Stimulated activated naive CD8-positive, alpha-beta T cell treated with anti-CD3 and anti-CD28 coated beads, Interleukin-15, Interleukin-2, amounts not matched to agents 100 U/mL and 50 U/mL, for 24 hours (primary cell): ENCODE data around the gene CAPN2.
"Not testable (repeated sequence)": the region's sequence is repeated elsewhere in the genome, so short reads cannot be mapped to it uniquely, and the experiment has no call there.

ENCODE experiments used
- ATAC-seq: fragments of 150-1000 bp; cut with Tn5 transposase; one replicate; pipeline ENCODE4 v1.10.0; 2021
- DNase-seq: peaks from one replicate; pipeline ENCODE4 v3.0.0; 2021

The CAPN2 gene

DNA sequence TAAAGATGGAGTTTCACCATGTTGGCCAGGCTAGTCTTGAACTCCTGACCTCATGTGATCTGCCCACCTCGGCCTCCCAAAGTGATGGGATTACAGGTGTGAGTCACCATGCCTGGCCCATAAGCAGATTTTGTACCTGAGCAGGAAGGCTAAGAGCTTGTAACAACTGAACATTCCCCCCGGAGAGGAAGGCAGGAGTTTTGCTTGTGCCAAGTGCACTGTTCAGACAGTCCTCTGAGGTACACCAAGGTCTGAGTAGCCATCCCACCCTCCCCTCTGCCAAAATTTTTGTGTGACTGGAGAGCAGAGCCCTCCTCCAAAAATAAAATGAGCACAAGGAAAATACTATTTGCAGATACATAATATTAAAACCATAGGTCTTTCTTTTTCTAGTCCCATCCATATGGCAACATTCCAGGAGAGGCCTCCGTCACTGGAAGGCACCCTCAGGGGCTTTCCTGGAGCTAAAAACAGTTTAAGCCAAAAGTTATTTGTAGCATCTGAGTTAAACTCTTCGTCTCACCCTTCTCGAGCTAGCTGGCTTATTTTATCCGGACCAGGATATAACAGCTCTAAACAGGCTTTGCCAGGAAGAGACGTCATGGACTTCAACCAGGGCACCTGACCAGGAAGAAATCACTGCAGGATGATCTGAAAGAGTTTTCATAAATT lies 27.2 kb downstream of the CAPN2 start:
- no peak for DNase-seq
- ATAC-seq = no peak

DNA sequence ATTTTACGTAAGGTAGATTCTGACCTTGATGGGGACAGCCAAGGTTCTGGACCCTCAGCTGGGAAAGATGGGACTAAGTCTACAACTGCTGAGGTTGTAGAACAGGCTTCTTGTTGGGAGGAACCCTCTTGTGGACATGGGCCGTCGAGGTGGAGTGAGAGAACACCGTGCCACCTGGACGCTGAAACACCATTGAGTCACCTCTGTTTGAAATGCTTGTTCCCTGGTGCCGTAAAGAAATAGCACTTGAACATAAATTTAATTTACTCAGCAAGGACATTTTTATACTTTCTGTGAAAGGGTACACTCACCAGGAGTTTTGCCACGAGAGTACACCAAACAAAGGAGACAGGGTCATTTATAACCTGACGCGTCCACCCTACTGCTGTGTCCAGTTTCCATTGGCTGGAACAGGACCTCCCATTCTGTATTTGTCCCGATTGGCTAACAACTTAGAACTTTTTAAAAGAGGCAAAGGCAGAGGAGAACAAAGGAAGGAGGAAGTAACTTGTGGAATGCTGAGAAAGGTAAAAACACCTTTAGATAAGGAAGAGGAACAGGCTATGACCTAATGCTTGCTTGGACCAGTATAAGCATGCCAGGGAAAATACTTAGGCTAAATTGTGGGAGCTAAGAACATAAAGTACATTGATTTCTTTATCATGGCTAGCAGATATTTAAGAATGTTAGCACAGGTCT lies 27.8 kb downstream of the CAPN2 start:
- not testable (repeated sequence) for ATAC-seq, DNase-seq

DNA sequence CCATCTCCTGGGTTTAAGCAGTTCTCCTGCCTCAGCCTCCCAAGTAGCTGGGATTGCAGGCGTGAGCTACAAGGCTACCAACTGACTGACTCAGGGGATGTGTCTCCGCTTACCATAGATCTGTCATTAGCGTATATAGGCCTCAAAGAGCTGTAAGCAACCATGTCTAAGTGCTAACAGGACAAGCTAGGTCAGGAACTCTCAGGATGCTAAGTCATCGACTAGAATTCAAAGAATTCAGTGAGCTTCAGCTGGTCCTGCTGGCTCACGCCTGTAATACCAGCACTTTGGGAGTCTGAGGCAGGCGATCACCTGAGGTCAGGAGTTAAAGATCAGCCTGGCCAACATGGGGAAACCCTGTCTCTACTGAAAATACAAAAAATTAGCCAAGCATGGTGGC lies 29.5 kb downstream of the CAPN2 start:
- no peak for ATAC-seq
- no peak for DNase-seq

DNA sequence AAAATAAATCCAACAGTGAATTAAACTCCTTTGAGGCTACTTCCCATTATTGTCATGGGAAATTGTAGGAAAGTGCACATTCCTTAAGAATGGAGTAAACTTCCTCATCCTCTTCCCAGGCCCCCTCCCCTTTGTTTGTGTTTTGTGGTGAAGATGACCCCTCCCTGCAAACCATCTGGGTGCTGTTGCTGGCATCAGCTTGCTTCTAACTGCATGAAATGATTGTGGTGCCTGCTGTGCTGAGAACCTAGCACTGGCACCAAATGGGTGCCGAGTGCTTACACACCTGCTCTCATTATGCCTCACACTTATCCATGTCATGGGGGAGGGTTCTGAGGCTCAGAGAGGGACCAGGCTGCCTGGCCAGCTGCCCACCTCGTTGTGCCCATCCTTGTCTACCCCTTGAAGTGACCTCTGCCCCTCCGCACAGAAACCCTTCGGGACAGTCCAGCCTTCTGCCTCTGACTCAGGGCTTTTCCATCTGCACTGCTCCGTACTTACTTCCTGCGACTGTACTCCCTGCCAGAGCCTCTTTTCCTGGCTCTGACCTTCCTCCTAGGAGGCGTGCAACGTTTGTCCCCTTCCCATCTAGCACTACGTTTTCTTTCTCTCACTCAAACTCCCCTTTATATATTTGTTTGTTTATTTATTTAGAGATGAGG lies 30.6 kb downstream of the CAPN2 start:
- ATAC-seq (no peak), DNase-seq (no peak)

DNA sequence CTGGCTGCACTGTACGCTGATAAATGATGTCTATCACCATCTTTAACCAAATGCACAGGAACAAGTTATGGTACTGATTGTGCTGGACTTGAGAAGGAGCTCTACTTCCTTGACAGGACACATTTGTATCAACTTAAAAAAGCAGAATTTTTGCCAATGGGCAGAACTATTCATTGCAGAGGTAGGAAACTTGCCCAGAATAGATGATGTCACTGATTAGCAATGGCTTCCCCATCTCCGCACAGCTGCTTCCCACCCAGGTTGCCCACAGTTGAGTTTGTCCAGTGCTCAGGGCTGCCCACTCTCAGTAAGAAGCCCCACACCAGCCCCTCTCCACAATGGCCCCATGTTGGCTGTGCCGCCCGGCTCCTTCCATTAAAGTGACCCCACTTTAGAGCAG lies 33.4 kb downstream of the CAPN2 start:
- ATAC-seq (no peak), DNase-seq (no peak)

DNA sequence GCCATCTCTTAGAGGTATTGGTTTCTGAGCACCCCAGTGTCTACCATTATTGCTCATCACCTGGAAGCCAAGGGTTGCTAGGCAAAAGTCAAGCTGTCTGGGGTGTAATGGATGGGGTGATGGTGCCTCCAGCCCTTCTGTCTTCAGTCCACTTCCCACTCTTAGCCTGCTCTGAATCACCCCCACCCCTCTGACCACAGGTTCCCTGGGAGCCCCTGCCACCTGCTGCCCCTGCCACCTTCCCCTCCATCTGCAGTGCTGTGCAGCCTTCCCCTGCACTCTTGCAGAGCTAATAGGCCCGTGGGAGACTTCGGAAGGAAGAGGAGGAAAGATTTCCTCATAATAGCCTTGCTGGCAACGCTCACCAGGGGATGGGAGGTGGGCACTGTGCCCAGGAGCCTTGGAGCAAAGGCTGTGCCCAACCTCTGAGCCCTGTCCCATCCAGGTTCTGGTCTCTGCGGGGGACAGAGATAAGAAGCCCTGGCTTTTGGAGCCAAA lies 35.5 kb downstream of the CAPN2 start:
- ATAC-seq (peak; percentile 29), DNase-seq (no peak)

DNA sequence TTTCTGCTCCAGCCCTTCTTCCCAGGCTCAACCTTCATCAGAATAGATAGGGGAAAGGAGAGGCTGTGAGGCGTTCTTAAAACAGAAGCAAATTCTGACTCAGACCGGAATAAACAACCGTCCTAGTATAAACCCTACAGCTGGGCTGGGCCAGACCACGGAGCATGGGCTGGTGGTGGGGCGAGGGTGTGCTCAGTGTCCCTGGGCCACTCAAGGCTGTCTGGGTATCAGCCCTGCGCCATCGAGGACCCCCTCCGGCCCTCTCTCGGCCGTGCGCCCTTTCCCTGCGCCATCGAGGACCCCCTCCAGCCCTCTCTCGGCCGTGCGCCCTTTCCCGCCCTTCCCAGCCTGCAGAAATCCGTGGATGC lies 36.0 kb downstream of the CAPN2 start:
- DNase-seq = no peak
- ATAC-seq = peak; percentile 25

DNA sequence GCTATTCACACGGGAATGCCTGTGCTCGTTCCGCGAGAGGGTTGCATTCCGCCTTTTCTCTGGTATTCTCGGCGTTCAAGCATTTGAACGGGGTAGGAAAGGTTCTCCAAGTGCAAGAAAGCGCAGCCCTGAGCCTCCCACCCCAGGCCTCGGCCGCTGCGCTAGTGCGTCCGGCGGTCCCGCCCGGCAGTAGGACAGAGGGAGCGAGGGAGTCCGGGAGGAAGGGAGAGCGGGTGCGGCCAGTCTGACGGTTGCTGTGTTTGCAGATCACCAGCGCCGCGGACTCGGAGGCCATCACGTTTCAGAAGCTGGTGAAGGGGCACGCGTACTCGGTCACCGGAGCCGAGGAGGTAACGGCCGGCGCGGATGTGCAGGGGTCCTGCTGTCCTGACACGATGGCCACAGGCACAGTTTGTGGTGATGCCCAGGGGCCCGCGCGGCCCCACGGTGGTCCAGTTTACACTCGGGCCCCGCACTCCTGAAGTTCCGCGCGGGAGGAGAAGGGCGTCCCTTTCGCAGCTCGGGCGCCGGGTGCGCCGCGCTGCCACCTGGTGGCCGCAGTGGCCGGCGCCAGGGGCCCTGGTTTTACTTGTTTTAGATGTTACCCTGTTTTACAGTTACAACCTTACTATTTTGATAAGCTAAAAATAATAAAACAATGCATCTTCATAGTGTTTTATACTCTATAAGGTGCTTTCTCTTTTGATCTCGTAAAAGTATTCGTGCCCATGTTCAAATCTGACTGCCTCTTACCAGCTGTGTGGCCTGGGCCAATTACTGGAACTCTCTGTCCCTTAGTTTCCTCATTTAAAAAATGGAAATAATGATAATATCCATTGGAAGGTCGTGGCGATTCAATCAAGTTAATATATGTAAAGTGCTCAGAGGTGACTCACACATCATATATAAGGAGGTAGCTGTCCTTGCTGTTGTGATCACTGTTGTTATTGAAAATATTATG lies 36.7 kb downstream of the CAPN2 start:
- ATAC-seq (peak; percentile 76), DNase-seq (peak; percentile 71)

DNA sequence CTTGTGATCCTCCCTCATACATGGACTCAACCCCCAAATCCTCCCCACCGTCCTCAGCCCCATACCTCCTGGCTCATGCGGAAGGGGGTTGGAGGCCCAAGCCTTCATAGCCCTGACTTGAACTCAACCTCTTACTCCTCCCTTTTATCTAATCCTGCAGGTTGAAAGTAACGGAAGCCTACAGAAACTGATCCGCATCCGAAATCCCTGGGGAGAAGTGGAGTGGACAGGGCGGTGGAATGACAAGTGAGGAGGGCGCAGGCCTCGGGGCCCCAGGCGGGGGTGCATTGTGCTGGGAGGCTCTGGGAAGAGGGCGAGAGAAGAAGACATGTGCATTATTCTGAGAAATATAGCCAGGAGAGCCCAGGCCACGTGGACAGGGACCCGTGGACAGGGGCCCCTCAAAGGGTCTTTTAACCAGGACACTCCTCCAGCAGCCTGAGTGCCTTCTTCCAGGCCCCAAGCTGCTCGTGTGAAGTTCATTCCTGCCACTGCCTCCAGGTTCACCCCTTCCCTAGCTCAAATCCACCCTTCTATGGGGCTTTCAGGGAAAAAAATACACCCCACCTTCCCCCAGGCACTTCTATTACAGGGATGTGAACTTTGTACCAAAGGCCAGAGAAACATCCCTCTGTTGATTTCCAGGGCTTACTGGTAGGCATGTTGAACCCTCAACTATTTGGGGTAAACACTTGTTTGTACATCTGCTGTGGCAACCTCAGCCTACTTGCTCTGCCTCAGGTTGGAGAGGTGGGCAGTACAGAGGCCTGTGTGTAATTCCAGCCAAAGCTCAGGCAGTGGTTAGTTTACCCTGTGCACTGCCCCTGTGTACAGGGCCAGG lies 38.6 kb downstream of the CAPN2 start:
- no peak for ATAC-seq
- DNase-seq = no peak

DNA sequence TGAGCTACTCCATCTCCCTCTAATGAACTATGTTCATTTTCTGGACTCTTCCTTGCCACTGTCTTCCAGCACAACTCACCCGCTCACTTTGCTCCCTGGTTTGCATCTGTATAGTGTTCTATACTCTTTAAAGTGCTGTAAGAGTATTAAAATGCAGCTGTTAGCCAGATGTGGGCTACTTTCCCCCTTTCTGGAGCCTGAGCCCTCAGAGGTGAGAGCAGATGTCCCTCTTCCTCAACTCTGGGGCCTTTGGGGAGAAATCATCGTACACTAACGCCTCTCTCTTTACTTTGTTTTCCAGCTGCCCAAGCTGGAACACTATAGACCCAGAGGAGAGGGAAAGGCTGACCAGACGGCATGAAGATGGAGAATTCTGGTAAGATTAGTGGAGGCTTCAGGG lies 39.4 kb downstream of the CAPN2 start:
- ATAC-seq = no peak
- no peak for DNase-seq

DNA sequence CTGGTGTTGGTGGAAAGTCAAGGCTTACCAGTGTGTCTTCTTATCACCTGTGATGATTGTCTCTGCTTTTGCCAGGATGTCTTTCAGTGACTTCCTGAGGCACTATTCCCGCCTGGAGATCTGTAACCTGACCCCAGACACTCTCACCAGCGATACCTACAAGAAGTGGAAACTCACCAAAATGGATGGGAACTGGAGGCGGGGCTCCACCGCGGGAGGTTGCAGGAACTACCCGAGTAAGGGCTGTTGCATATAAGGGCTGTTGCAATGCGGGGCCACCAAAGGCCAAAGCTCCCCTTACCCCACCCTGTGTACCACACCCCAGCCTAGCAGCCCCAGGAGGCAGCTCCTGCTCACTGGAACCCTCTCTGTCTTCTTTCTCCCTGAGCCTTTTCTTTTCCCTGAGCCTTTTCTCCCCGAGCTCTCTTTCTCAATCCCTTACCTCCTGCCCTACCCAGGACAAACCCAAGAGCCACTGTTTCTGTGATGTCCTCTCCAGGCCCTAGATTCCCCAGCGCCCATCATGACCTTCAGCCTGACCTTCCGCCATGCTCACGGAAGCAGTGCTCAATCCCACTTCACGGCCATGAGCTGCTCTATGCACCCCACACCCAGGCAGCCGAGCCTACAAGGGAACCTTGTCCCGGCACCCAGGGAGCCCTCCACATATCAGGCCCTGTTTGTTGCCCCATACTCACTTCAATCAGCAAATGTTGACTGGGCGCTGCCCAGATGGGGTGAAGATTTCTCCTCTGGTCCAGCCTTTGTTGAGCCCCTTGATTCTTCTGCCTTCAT lies 40.6 kb downstream of the CAPN2 start:
- DNase-seq (no peak), ATAC-seq (no peak)

DNA sequence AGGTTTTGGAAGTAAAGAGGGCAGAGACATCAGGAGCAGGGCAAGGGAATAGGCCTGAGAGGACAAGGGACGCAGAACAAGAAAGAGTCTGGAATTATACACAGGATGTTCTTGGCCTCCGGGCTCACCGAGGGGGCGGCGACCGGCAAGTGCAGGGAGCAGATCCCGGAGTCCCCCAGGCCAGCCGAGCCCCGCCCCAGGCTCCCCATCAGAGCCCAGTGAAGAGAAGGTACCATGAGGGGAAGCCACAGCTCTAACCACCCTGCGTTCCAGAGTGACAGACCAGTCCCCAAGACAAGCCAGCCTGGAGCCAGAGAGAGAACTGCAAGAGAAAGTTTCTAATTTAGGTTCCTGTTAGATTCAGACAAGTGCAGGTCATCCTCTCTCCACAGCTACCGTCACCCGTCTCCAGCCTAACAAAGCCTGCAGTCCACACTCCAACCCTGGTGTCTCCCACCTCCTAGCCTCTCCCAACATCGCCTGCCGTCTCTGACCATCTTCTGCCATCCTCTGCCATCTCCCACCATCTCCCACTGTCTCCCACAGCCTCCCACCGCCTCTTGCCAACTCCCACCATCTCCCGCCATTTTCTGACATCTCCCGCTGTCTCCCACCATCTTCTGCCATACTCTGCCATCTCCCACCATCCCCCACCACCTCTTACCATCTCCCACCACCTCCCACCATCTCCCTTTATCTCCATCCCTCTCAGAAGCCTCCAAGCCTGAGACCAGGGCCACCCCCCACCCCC lies 42.5 kb downstream of the CAPN2 start:
- DNase-seq (no peak), ATAC-seq (peak; percentile 26)

DNA sequence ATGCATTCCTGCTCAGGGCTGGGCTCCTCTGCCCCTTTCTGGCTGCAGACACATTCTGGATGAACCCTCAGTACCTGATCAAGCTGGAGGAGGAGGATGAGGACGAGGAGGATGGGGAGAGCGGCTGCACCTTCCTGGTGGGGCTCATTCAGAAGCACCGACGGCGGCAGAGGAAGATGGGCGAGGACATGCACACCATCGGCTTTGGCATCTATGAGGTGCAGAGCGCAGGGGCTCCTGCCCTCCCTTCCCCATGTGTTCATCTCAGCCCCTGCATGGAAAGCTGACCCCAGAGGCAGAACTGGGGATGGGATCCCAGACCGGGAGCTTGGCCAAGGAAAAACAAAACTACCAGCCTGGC lies 43.1 kb downstream of the CAPN2 start:
- ATAC-seq = no peak
- no peak for DNase-seq

DNA sequence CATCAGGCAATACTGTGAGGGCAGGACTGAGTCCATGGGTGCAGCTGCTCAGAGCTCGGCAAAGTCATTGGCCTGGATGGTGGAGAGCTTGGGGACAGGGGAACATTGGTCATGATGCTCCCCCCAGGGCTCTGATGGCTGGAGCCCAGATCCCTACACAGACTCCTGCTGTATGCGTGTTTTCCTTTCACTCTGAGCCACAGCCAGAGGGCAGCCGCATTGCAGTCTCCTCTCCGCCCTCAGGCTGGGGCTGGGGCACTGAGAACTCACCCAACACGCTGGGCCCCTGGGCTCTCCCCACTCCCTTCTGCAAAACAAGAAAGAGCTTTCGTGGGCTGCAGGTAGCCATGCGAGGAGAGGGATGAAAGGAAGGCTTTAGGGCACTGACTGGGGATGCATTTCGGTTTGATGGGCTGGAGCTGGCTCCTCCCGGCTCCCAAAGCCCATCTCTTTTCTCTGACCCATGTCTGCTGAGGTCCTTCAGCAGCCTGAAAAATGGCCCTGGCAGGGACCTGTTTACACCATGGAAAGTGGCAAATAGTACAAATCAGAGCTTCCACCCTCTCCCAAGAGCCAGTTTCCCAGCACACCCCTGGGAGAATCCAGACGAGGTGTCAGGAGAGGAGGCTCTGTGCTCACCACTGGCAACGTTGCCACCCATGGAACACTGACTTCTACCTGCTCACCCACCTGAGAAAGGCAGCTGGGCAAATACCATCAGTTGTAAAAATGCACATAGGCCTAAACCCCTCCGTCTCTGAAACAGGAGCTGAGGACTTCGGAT lies 43.8 kb downstream of the CAPN2 start:
- DNase-seq = no peak
- no peak for ATAC-seq

DNA sequence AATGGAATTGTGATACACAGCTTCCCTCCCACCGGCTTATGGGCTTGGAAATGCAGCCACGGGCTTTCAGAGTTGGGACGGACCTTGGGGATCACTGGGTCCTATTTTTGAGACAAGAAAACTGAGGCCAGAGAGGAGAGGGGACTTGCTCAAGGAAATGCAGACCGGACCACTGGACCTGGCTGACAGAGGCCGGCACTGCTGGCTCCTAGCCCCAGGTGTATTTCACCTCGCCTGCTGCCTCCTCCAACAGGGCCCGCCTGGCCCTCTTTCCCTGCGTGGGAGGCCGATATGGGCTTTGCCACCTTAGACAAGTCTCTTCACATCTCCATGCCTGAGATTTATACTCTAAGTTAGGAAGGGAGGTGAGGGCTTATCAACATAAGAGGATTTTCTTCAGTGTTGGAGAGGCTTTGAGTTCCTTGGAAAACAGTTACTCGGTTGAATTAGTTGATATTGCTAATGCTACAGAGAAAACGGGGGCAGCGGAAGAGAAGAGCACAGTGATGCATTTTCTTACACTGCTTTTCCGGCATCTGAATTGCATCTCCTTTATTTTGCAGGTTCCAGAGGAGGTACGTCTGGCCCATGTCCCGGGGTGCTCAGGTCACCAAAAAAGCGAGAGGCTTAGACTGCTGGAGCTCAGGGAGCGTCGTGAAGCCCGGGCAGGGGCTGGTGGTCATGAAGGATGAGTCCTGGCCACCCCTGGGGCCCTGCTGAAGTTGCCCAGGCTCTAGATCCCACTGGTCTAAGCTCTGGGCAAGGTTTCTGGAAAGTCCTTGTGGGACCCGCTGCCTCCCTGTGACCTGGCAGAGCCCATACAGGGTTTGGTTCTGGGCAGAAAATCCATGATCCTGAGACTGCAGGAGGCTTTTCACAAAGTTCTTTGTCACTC lies 44.7 kb downstream of the CAPN2 start:
- ATAC-seq (no peak), DNase-seq (no peak)

DNA sequence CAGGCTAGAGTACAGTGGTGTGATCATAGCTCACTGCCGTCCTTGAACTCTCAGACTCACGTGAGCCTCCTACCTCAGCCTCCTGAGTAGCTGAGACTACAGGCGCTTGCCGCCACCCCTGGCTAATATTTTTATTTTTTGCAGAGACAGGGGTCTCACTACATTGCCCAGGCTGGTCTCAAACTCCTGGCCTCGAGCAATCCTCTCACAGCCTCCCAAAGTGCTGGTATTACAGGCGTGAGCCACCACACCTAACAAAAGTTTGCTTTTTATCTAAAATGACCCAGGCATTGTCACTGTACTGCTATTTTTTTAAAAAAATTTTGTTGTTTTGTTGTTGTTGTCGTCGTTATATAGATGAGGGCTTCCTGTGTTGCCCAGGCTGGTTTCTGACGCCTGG lies 46.4 kb downstream of the CAPN2 start:
- no peak for DNase-seq
- ATAC-seq = no peak

DNA sequence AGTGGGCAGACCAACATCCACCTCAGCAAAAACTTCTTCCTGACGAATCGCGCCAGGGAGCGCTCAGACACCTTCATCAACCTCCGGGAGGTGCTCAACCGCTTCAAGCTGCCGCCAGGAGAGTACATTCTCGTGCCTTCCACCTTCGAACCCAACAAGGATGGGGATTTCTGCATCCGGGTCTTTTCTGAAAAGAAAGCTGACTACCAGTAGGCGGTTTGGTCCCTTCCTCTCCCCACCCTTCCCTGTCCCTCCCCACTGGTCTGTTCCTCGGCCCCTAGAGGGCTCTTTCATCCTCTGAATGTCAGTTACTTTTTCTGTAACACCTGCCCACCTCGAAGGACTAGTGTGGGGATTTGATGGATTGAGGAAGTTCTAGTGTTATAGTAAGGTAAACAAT lies 46.9 kb downstream of the CAPN2 start:
- DNase-seq (no peak), ATAC-seq (no peak)

DNA sequence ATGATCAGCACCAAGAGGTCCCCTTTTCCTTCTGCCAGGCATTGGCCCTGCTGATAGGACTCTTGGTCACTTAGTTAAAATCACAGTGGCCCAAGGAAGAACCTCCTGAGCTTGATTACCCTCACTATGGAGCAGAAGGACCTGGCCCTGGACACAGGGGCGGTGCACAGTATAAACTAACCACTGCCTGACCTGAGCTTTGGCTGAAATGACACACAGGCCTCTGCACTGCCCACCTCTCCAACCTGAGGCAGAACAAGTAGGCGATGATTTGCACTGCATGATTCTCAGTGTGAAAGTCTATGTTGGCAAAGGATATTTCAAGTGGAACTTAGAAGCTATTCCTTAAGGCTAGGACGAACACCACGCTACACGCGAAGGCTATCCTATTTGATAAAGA lies 48.5 kb downstream of the CAPN2 start:
- no peak for ATAC-seq
- DNase-seq = no peak
